GM12874 (cell line): ENCODE data around the gene ATXN10.

Experiments used
- TF ChIP-seq, protein P1 (sequence below): IDR thresholded peaks from 2 replicates; pipeline ENCODE4 v1.5.1; 2011; ENCODE audit warnings: low read depth, mild to moderate bottlenecking, control low read depth, low read length, moderate library complexity; ENCODE audit not compliant: insufficient read depth

Gene ATXN10

DNA sequence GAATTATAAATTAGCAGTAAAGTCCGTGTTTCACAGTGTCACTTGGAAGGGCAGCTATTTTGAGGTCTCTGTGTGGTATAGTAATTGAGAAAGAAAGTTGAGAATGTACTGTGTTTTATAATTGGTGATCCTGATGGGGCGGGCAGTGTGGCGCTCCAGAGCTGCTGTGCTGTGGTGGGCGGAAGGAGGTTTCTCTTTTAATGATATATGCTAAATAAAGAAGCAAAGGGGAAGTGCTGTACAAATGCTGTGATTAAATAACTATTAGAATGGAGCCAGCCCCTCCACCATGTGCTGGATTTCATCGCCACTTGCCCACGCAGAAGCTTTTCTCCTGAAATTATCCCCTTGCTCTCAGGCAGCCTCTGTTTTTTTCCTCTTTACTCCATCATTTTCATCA lies 24.6 kb downstream of the ATXN10 start:
- TF ChIP-seq, protein P1, sequence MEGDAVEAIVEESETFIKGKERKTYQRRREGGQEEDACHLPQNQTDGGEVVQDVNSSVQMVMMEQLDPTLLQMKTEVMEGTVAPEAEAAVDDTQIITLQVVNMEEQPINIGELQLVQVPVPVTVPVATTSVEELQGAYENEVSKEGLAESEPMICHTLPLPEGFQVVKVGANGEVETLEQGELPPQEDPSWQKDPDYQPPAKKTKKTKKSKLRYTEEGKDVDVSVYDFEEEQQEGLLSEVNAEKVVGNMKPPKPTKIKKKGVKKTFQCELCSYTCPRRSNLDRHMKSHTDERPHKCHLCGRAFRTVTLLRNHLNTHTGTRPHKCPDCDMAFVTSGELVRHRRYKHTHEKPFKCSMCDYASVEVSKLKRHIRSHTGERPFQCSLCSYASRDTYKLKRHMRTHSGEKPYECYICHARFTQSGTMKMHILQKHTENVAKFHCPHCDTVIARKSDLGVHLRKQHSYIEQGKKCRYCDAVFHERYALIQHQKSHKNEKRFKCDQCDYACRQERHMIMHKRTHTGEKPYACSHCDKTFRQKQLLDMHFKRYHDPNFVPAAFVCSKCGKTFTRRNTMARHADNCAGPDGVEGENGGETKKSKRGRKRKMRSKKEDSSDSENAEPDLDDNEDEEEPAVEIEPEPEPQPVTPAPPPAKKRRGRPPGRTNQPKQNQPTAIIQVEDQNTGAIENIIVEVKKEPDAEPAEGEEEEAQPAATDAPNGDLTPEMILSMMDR = no peak

DNA sequence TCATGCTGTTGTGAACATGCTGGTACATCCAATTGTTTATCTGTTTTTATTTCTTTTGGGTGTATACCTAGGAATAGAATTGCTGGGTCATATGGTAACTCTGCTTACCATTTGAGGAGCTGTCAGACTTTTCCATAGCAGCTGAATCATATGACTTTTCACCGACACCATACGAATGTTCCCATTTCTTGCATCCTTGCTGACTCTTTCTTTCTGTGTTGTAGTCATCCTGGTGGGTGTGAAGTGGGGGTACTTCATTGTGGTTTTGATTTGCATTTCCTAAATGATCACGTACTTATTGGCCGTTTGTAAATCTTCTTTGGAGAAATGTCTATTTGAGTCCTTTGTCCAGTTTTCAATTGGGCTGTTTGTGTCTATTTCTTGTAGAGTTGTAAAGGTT lies 26.5 kb downstream of the ATXN10 start:
- TF ChIP-seq, protein P1 = no peak

GRCh38 chr22:45702981-45703380 lies 31.3 kb downstream of the ATXN10 start:
- TF ChIP-seq, protein P1 = no peak

DNA sequence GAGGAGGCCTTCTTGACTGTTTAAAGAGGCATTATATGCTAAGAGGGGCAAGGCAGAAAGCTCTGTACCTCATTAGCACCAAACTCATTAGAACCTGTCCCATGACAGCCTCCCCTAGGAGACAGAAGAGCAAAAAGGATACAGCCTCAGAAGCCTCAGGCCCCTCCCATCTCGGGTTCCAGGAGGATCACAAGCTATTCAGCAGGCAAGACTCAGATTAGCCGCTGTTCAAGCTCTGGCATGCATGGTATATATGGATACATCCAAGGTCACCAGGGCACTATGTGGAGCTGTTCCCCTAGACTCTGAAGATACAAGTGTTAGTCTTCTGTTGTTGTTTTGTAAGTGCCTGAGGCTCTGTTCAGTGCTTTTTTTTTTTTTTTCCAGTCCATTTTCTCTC lies 32.1 kb downstream of the ATXN10 start:
- TF ChIP-seq, protein P1 = no peak

GRCh38 chr22:45704648-45705047 lies 33.0 kb downstream of the ATXN10 start:
- TF ChIP-seq, protein P1 = no peak

DNA sequence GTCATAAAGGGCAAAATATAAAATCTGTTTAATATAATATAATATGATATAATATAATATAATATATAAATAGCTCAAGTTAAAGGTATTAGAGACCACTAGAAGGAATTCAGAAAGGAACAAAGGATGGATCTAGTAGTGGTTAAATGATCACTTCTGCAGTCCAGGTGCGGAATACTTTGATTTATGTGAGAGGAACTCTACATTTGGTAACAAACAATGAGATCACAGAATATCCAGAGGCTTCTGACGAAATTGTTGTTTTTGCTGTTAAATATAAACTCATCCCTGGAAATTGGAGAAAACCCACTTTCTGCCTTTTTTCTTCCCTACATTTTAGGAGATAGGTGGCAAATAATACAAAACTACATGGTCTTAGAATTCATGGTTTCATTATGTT lies 36.0 kb downstream of the ATXN10 start:
- TF ChIP-seq, protein P1 = no peak

DNA sequence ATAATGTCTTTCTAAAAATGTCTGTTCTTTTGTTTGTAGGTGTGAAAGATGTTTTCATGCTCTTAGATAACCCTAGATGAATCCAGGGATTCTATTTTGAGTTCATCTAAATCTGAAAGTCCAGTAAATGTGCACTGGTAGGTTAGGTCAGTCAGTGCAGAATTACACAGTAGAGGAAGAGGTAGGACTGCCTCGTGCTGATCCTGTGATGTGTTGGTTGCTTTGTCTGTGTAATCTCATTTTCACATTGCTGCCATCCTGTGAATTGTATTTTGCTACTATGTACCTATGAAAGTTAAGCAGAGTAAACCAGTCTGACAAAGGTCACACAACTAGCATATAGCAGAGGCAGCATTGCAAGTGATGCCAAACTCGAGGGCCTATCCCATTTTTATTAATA lies 36.5 kb downstream of the ATXN10 start:
- TF ChIP-seq, protein P1 = no peak
